HG02840 (cell line): ENCODE measurements around the gene DCPS.
"Not testable (repeated sequence)": the region's sequence is repeated elsewhere in the genome, so short reads cannot be mapped to it uniquely, and the experiment has no call there.

Experiments used
- ATAC-seq: cut with Tn5 transposase; IDR thresholded peaks from one replicate; pipeline ENCODE4 v1.9.1; 2021; ENCODE audit warnings: mild to moderate bottlenecking, moderate library complexity, moderate number of reproducible peaks; ENCODE audit not compliant: unreplicated experiment, low FRiP score

Gene DCPS

DNA sequence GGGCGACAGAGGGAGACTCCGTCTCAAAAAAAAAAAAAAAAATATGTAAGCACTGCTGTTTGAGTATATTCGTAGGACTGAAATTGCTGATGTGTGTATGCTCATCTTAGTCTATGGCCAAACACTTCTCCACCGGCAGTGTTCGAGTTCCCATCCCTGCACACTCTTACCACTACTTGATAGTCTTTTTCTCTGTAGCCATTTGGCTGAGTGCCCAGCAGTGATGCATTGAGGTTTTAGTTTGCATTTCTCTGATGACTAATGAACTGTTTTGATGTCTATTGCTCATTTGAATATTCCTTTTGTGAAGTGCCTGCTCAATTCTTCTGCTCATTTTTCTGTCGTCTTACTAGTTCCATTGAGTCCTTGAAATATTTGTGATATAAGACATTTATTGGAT is 19.0 kb upstream of the DCPS start:
- no peak for ATAC-seq

DNA sequence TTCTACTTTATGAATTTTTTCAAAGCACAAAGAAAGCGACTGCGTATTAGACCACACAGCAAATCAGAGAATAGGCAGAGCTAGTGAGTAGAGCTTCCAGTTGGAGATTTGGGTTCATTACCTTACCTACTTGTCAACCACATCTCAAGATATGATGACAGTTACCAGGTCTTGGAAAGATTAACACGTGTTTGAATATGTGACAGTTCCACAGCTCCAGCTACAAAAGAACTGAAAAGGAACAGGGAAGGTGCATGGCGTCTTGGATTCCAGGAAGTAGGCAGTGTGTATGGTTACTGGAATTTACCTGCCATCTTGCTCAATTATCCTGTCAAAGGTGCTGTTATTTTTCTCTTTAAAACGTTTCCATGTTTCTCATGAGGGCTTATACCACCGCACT is 15.6 kb upstream of the DCPS start:
- no peak for ATAC-seq

DNA sequence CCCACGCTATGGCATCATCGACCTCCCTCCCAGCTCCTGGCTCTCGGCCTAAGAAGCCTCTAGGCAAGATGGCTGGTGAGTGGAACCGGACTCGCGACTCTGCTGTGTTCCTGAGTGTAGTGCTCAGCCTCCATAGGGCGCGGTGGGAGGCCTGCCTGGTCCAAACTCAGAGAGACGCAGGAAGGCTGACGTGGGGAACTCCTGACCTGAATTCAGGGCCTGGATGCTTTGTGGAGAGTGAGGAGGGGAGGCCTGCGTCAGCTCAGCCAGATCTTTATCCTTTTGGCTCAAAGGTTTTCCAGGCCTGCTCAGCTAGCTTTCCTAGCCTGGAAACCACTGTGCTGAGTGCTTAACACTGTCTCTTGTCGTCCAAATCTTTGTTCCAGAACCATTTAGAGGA is 13.0 kb upstream of the DCPS start:
- no peak for ATAC-seq

DNA sequence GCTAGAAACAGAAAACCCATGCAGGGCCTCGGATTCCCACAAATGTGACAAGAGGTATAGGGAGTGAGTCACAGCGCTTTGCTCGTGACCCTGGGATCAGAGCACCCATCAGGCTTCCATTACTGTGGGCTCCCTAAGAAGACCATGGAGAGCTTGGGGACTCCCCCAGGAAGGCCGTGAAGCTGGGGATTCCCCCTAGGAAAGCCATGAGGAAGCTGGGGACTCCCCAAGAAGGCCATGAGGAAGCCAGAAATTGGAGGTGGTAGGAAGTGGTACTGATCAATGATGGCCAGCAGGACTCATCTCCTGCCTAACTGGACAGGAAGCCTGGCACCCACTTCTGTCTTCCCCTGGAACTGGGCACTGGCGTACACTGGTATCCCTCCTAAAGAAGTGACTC is 10.1 kb upstream of the DCPS start:
- ATAC-seq: no peak

DNA sequence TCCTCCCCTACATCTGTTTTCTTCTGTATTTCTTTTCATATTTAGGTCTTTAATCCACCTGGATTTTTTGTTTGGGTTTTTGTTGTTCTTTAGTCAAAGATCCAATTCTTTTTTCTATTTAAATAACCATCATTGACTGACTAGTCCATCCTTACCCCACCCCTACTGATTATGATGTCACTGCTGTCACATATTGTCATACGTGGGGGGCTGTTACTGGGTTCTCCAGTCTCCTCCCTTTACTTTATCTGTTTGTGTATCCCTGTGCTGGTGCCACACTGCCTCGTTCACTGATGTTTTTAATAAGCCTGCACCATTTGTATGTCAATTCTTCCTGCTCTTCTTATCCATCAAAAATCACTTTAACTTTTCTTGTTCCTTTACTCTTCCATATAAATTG is 6.9 kb upstream of the DCPS start:
- no peak for ATAC-seq

DNA sequence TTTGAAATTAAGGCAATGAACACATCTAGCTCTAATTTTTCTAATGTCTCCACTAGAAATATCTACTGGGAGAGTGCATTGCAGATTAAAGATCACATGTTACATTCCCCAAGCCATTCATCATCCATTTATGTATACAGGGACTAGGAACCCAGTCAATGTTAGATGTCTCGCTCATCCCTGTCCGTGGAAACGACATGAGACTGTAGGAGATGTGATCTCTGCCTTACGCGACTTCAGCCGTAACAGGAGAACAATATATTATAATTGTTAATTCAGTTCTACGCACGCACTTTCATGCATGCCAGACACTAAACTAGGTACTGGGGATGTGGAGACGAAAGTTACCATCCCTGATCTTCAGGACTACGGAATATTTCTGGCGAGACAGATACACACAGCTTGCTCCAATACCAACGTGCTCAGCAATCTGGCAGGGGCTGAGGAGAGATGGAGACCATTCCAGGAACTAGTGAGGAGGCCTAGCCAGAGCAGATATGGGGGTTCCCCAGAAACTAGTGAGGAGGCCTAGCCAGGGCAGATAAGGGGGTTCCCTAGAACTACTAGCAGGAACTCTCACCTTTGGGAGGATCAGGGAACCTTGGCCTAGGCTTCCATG is 706 bp downstream of the DCPS start:
- ATAC-seq: no peak

DNA sequence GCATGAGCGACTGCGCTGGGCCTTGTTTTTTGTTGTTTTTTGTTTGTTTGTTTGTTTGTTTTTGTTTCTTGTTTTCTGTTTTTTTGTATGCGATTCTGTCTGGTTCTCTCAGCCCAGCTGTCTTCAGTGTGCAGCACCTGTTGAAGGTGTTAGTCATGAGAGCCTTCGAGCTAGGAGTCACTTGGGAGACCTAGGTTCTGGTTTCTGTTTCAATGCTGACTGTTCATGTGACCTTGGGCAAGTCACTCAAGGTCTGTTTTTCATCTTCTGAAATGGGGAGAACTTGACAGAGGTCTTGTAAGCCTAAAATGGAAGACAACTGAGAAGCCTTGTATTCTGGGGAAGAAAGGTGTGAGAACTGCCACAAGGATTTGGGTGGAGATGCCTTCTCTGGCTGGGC is 1.8 kb downstream of the DCPS start:
- ATAC-seq: peak; percentile 59

DNA sequence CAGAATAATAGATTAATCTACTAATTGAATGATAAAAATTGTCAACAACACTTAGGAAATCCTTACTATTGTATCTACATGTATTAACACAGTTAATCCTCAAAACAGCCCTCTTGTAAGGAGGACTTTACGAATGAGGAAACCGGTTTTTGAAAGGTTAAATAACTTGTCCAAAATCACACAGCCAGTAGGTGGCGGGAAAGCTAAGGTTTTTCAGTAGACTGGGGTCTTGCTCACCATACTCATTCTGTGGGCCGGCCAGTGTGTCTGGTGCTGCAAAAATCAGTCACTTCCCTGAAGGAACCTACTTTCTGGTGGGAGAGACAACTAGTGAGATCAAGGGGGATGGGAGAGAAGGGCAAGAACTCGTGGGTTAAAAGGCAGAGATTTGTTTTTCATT is 3.8 kb downstream of the DCPS start:
- ATAC-seq: no peak

DNA sequence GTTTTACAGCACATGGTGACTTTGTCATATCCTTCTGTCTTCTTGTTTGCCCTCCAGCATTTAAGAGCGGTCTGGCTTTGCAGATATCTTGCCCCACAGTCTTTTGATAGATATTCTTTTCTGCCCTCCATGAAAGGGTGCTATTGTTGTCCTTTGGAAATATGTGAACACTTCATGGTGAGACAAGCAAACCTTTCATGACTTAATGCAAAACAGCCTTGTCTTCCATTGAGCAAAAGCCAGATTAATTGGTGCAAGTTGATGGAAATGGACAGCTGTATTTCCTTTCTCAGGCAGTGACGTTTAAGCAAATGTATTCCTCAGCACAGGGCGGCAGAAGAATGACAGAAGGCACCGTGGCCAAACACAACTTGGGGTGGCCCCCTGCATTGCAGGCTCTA is 4.4 kb downstream of the DCPS start:
- ATAC-seq: no peak

DNA sequence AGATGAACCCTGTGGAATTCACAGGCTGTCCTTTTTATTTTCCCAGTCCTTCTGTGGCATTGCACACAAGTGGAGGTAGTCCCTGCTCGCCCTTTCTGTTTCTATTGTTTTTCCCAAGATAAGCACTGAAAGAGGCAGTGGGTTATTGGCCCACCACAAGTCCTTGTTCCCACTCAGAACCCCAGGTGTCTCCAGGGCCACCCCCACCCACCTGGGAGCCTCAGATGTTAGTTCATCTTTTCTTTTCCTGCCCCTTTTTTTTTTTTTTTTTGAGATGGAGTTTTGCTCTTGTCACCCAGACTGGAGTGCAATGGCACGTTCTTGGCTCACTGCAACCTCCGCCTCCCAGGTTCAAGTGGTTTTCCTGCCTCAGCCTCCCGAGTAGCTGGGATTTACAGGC is 4.9 kb downstream of the DCPS start:
- not testable (repeated sequence) for ATAC-seq

DNA sequence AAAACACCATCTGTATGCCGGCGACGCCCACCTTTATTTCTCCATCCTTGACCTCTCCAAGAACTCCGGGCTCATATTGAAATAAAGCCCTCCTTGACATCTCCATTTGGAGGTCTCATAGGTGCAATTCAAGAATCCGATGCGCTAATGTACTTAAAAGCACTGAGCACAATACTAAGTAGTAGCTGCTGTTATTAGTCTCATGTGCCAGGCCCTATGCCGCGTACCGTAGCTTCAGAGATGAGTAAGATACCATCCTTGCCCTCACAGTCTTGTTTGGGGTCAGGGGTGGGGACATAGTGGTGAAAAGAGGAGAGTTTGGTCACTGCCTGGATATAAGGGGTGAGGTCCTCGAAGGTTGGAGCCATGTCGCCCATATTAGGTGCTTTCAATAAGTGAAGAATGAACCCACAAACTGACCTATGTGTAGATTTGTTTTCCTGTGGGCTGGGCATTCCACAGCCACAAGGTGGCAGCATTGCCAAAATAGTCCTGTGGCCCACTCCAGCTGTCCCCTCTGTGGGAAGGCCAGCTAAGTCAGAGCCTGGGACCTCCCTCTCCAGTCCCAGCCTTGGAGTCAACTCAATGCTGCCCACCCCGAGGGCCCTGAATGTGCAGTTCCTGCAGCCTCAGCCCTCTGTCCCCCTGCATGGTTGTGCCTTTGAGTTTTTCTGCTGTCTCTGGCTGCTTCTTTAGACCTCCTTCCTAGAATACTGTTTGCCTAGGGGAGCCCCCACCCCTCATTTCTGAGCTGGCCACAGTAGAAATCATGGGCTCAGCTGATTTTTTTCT is 6.5 kb downstream of the DCPS start:
- ATAC-seq: no peak

DNA sequence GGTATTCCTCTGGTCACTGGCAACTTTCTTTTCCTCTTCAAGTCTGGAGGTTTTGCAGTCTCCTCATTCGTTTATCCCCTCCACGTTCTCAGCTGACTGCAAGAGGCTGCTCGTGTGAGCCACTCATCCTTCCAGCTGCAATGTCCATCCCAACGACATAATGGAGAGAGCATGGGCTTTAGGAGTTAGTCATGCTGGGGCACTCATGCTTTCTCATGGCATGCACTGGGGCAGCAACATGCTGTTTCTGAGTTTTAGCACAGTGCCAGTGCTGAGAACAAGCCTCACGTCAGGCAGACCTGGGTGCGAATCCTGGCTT is 7.1 kb downstream of the DCPS start:
- no peak for ATAC-seq

DNA sequence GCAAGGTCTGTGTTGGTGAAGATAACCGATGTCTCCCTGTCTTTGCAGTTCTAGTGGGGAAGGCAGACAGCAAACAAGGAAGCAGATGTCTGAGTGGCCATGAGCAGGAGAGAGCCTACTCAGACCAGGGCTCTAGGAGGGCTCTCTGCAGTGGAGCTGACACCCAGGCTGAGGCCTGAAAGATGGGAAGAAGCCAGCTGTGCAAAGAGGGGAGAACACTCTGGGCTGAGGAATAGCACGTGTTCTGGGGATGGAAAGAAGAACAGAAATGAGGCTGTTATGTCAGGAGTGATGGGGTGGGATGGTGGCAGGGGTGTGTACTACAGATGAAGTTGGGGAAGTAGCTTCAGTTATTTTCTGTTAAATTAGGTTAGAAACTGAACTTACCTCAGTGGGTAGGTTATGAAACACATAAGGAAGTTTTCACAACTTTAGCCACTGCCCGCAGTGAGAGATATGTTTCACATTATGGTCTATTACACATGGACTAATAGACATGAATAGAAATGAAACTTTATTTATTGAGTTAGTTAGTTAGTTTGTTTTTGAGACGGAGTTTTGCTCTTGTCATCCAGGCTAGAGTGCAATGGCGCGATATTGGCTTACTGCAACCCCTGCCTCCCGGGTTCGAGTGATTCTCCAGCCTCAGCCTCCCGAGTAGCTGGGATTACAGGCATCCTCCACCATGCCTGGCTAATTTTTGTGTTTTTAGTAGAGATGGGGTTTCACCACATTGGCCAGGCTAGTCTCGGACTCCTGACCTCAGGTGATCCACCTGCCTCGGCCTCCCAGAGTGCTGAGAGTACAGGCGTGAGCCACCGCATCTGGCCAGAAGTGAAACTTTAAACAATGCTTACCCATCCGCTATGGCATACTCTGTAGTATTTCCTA is 7.8 kb downstream of the DCPS start:
- peak; percentile 66 for ATAC-seq

DNA sequence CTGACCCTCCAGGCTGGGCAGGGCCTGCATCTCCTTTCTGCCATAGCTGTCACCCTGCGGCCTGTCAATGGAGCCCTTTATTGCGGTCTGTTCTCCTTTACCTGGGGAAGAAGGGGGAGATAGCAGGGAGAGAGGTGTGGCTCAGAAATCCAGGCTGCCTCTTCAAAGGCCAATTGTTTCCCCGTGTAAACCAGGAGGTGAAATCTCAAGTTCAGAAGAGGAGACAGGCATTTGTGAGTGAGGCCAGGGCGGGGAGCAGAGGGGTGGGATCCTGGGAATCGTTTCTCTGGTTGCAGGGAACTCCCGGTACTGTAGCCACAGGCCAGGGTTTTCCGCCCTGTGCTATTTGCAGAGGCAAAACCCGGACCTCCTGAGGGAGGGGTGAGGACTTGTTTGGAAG is 9.1 kb downstream of the DCPS start:
- no peak for ATAC-seq

DNA sequence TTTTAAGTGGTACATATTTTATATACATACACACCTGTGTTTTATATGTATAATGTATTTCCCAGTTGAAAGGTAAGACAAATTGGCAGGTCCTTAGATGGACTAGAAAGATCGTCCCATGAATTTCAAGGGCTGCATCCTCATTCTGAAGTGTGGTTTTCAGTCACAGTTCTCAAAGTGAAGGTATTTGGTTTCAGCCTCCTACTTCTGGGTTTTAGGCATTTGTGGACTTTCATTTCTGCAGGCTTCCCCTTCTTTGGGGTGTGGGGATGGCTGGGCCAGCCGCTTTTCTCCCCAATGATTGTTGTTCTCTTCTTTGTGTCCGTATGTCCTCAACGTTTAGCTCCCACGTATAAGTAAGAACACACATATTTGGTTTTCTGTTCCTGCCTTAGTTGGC is 10.0 kb downstream of the DCPS start:
- no peak for ATAC-seq

DNA sequence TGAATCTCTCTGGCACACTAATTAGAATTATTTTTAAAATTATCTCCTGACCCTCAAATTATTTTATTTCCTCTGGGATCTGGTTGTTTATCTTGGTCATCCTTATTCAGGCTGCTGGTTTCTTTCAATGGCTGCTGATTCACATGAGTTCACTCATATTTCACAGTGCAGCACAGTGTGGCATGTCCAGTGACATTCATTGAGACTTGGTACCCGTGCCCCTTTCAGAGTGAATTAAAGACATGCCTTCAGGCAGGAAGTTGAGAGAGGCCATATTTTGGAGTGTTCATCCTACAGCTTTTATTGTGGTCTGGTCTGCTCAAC is 13.5 kb downstream of the DCPS start:
- no peak for ATAC-seq

DNA sequence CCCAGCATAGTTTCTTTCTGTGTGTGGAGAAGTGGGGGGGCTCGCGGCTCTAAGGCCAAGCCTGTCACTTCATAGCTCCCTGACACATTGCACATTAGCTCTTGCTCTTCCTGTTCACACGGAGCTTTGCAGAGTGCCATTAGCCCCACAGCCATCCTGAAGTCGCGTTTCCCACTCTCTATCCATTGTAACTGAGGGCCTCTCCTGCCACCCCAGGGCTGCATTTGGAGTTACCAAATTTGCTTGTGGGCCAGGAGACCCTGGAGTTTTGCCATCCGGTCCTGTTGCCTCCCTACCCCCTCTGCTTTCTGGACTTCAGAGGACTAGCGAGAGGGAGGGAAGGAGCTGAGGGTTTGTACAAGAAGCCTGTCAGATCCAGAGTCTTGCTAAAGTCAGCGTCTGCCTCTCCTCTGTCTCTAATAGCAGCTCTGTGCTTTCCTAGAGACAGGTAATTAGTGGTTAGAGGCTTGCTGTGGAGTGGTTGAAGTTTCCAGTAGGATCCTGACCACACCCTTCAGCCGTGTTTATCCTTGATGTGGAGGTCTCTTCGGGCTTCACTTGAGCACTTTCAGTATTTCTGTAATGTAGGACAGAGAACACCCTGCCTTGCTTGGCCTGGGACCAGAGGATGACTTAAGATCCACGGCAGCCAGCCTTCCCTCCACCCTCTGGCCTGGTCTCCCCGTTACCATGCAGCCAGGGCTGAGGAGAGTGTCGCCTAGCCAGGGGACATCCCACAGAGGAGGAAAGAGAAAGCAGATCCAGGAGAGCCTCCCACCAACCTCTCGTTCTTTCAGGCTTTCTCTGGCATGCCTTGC is 14.1 kb downstream of the DCPS start:
- peak; percentile 20 for ATAC-seq

DNA sequence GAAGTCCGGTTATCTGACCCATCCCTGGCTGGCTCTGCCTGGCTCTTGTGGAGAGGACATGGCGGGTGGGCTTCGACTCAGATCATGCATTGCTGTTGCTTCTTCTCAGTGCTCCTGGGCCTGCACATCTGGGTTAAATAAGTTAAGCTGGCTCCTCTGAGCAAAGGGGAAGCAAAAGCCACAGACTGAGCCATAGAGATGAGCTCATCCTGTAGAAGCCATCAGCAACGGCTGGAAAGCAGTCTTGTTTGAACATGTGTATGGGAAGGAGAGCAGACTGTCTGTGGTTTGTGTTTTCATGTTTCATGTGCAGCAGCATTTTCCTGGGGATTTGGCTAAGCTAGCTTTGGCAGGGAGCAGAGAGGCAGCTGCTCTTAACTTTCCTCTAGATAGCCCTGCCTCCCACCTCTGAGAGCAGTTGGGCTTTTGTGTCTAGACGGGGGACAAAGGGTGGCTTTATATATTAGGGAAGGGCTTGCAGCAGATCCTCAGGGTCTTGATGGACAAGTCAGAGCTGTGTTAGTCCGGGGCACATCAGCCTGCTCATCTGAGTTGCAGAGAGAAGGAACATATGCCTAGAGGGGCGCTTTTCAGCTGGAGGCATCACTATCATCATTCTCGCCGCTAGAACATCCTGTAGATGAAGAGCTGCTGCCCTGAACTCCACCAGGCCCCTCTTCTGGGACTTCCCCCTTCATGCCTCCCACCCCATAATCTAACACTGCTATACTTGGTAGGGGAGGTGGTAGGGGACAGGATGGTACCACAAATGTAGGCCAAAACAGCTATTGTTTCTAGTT is 14.9 kb downstream of the DCPS start:
- peak; percentile 80 for ATAC-seq

DNA sequence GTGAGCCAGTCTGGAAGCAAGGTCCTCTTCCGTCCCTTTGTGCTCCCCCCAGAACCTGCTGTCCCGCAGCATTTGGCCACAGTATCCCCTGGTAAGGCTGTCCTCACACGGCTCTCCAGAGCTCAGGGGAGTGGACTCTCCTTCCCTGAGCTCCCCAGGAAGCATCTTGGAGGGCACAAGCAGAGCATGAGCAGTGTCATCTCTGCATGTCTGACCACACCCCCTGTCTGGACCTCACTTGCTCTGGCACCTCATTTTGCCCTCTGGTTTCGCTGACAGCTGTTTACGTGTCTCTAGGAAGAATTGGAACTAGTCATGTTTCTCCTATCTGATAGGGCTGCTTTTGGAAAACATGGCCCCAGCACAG is 15.5 kb downstream of the DCPS start:
- no peak for ATAC-seq

DNA sequence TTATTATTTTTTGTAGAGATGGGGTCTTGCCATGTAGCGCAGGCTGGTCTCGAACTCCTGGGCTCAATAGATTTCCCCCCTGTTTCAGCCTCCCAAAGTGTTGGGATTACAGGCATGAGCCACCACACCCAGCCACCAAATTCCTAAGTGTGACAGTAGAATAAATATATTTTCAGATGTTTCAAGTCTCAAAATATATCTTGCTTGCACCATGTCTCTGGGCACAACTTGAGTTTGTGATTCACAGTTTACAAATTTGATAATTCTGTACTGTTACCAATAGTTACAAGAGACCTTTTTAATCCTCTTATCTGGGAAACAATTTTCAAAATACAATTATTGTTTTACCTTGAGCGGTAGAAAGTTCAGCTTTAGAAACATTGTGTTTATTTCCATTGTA is 19.1 kb downstream of the DCPS start:
- ATAC-seq: no peak
